Measurements from ENCODE around the gene MZF1.
"Not testable (repeated sequence)": the region's sequence is repeated elsewhere in the genome, so short reads cannot be mapped to it uniquely, and the experiment has no call there.

The MZF1 gene

GRCh38 chr19:58555369-58555885 is 17.7 kb downstream of the MZF1 start:
- DNase-seq (ENCODE audit: low read depth) = no peak

DNA sequence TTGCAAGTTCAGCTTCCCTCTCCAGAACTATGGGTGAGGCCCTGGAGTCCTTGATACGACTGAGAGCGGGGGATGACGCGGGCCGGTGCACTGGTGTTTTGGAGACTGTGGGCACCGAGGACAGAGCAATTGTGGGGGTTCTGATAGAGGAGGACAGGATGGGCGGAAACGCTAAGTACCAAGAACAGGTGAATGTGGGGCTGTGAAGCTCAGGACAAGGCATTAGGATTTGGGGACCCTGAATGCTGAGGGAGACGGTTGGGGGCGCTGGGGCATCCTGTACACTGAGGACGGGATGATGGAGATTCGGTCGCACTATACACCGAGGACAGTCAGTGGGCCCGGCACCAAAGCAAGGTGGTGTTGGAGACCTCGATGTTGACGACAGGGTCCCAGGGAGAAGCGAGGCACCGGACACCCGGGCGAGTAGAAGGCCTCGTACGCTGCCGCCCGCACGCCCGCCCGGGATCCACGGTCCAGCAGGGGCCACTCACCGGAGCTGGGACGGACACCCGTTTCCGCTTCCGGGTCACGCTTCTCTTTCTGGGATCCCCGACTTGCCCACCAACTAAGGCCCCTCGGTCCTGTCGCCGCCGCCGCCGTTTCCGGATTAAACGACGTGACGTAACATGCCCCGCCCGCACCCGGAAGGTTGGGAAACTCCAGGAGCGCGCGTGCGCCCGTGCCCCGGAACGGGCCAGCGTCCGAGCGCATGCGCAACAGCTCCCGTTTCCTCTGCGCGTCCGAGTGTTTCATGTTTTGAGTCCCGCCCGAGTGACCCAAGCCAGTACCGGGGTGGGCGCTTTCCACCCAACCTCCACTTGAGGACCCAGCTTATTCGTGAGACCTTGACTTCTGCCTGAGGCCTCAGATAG is 18.4 kb downstream of the MZF1 start, which contains the start of gene CHMP2A:
Gene CHMP2A, minus strand, starts transcription at position 612 of the 875 bp plus-strand sequence. CDS start 893 bp downstream, outside the sequence.
- peak; percentile 95 for DNase-seq (ENCODE audit: low read depth)

DNA sequence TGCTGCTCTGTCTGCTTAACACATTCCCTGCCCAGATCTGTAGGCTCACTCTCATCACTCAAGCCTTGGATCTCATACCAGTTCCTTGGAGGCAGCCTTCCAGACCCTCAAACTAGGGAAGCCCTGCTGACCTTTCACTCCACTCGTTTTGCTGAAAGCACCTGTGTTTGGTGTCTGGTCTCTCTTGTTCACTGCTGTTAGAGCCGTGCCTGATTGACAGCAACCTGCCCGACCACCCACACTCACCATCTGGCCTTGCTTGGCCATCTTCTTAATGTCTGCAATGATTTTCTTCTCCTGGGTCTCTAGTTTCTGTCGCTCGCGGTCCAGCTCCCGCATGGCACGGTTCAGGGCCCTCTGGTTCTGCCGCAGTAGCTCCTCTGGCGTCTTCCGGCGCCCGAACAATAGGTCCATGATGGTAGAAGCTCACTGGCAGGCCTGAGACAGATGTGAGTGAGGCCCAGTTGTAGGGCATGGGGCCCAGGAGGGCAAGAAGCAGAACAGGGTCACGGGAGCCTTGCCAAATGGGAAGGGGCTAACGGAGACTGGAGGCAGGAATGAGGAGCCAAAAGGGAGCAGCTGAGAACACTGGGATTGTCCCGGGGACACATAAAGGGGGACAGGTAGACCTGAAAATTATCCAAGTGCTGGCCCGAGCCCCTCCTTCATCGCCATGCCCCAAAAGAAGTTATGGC is 19.2 kb downstream of the MZF1 start:
- no peak for DNase-seq (ENCODE audit: low read depth)

GRCh38 chr19:58552655-58553054 is 20.5 kb downstream of the MZF1 start:
- no peak for DNase-seq (ENCODE audit: low read depth)

GRCh38 chr19:58551577-58552471 is 21.3 kb downstream of the MZF1 start:
- DNase-seq (ENCODE audit: low read depth) = no peak

- no peak for DNase-seq (ENCODE audit: low read depth)
These were observed 22.0 kb downstream of the MZF1 start for GRCh38 chr19:58551123-58551497.

- DNase-seq (ENCODE audit: low read depth) = no peak
These were observed 22.6 kb downstream of the MZF1 start for GRCh38 chr19:58550362-58551122.

DNA sequence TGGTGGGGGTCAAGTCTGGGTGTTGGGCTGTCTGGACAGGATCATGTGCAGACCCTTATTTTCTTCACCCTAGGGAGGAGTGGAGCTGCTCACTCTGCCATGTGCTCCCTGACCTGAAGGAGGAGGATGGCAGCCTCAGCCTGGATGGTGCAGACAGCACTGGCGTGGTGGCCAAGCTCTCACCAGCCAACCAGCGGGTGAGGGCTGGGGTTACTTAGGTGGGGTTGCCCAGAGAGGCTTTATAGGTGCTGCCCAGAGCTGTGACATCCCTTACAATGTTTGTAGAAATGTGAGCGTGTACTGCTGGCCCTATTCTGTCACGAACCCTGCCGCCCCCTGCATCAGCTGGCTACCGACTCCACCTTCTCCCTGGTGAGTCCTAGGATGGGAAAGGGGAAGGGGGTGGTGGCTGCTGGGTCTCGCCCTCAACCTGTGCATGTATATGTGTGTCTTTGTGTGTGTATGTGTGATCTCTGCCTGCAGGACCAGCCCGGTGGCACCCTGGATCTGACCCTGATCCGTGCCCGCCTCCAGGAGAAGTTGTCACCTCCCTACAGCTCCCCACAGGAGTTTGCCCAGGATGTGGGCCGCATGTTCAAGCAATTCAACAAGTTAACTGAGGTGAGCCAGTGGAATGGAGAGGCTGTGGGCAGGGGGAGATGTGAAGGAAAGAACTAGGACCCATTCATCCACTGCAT is 23.3 kb downstream of the MZF1 start:
- DNase-seq (ENCODE audit: low read depth) = no peak

- DNase-seq (ENCODE audit: low read depth) = no peak
These were observed 24.1 kb downstream of the MZF1 start for GRCh38 chr19:58548859-58549663.

GRCh38 chr19:58547323-58548312 is 25.5 kb downstream of the MZF1 start:
- no peak for DNase-seq (ENCODE audit: low read depth)

DNA sequence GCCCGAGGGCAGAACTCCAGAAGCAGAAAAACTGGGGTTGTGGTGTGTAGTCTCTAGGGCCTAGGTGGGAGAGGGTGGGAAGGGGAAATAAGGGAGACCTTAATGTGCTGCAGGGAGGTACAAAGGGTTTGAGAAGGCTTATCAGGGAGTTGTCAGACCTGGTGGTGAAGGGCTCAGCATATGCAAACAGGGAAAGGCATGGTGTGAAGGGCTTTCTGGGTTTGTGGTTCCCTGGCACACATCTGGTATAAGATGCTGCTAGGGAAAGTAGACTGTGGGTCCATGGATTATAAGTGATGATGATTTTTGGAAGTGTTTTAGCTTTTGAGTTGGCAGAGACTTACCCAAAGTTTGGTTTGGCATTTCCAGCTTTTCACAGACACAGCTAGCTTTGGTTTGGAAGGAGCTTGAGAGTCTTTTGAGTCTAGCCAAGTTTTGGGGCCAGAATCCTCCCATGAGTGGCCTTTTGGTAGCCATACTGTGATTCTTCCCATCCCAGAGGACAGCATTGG is 27.1 kb downstream of the MZF1 start:
- no peak for DNase-seq (ENCODE audit: low read depth)

DNA sequence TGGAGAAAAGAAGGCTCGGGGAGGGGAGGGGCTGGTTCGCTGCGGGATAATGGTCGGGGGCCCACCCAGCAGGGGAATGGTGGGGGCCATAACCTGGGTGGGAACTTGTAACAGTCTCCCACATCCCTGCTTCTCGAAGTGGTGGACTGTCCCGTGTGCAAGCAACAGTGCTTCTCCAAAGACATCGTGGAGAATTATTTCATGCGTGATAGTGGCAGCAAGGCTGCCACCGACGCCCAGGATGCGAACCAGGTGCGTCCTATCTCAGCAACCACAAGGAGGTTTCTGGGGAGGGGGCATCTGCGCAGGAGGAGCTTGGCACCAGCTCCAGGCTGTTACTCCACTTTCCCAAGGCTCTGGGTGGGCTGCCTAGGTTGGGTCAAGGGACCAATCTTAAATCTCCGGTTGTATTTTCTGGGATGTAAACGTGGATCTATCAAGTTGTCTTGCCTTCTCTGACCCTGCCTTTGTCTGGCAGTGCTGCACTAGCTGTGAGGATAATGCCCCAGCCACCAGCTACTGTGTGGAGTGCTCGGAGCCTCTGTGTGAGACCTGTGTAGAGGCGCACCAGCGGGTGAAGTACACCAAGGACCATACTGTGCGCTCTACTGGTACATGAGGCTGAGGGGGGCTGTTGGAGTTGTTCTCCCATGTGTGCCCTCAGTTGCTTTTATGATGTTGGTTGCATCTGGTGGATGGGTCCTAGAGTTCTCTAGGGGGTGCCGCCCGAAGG is 27.7 kb downstream of the MZF1 start:
- no peak for DNase-seq (ENCODE audit: low read depth)

DNA sequence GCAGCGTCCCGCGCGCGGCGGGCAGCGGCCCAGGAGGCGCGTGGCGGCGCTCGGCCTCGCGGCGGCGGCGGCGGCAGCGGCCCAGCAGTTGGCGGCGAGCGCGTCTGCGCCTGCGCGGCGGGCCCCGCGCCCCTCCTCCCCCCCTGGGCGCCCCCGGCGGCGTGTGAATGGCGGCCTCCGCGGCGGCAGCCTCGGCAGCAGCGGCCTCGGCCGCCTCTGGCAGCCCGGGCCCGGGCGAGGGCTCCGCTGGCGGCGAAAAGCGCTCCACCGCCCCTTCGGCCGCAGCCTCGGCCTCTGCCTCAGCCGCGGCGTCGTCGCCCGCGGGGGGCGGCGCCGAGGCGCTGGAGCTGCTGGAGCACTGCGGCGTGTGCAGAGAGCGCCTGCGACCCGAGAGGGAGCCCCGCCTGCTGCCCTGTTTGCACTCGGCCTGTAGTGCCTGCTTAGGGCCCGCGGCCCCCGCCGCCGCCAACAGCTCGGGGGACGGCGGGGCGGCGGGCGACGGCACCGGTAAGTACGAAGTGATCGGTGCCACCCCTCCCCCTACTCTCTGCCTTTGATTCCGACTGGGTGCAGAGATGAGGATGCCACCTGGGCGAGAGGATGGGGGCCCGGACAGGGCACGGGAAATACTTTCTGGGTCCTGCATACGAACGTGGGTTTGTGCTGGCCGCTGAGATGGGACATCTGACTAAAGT is 28.4 kb downstream of the MZF1 start:
- no peak for DNase-seq (ENCODE audit: low read depth)

DNA sequence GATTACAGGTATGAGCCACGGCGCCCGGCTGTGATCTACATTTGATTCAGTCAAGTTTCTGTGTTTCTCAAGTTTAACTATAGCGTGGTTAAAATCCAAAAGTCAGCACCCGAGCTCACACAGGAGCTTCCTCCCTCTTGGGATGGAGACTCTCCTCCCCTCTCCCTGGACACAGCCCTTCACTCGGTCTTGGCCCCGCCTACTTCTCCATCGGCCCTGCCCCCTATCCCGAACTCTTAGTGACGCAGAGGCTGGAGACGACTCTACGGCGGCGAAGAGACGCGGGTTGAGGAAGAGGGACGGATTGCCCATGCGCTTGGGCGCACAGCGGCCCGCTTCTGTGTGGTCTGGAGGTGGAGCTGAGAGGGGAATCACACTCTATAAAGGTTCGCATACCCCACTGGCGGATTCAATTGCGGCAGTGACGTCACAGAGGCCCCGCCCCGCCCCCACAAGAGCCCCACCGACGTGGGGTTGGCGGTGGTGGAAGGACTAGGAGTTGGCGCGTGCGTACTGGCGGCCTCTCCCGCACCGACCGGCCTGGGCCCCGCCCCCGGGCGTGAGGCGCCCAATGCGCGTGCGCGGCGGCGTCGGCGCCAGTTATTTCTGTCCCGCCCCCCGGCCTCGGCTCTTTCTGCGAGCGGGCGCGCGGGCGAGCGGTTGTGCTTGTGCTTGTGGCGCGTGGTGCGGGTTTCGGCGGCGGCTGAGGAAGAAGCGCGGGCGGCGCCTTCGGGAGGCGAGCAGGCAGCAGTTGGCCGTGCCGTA is 29.1 kb downstream of the MZF1 start, which contains the start of gene TRIM28:
Gene TRIM28, plus strand, starts transcription at position 239 of the 765 bp plus-strand sequence. CDS start 694 bp downstream, outside the sequence.
- DNase-seq (ENCODE audit: low read depth) = peak; percentile 99

DNA sequence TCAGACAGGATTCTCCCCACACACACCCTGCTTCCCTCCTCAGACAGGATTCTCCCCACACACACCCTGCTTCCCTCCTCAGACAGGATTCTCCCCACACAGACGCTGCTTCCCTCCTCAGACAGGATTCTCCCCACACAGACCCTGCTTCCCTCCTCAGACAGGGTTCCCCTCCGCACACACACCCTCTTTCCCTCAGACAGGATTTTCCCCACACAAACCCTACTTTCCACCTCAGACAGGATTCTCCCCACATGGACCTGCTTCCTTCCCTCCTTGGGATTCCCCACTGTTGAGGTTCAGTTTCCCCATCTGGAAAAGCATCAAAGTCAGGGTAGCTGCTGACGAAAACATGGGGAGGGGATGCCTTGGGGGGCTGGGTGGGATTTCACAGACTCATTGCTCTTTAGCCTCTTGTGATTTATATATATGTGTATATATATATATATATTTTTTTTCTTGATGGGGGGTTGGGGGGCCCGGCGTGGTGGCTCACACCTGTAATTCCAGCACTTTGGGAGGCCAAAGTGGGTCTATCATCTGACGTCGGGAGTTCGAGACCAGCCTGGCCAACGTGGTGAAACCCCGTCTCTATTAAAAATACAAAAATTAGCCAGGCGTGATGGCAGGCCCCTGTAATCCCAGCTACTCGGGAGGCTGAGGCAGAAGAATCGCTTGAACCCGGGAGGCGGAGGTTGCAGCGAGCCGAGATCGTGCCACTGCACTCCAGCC is 30.3 kb downstream of the MZF1 start:
- not testable (repeated sequence) for DNase-seq (ENCODE audit: low read depth)
